ENCODE measurements around the gene INPP4B. TPM values are rescaled to one million over a fixed set of nuclear protein-coding genes. Genes with fewer than 3 reads are reported as not detected.

The INPP4B gene
- polyA plus RNA-seq, 6 donors from 2014 or later, result 0.13 to 0.39 (median 0.16) TPM; not detected in 1

DNA sequence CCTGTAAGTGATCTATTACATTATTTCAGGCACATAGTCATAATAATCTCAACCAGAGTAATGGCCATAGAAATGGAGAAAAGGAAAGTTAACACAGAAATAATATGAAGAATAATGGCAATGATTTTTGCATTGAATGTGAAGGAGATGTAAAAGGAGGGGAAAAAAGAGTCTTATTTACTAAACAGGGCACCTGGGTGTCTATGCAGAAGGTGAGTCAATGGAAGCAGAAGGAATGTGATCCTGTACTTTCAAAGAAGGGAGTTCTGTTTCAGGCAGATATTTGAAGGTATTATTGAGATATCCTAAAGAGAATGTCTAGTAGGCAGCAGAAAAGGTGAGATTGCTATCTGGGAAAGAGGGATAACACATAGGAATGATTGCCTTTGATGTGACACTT lies 279.9 kb downstream of the INPP4B start:
- DNase-seq (no peak), ATAC-seq (ENCODE audit: low read depth in 2 of 2) (no peak)
- Mint-ChIP-seq H3K9me3 (no peaks in the 10 kb centered on the region), H3K27me3 (no peaks in the 10 kb centered on the region), H3K4me3 (no peak overlapping the region), H3K36me3 (no peaks in the 10 kb centered on the region), H3K4me1 (no peaks in the 10 kb centered on the region), H3K27ac (no peak overlapping the region)

DNA sequence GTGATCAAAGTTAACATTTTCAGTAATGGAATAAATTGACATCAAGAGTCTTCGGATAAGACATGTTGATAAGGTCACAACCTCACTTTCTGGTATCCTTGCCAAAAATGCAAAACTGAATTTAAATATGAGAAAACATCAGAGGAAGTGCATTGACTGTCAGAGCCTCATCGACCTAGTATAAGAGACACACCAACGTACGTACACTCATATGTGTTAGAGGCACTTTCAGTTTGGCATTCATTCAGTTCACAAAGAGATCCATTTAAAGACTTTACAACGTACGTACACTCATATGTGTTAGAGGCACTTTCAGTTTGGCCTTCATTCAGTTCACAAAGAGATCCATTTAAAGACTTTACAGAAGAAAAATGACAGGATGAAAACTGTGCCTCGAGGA lies 280.3 kb downstream of the INPP4B start:
- no peaks in the 10 kb centered on the region for H3K36me3 Mint-ChIP-seq
- no peak overlapping the region for H3K27ac Mint-ChIP-seq
- no peak overlapping the region for H3K4me3 Mint-ChIP-seq
- H3K27me3 Mint-ChIP-seq, result no peaks in the 10 kb centered on the region
- H3K4me1 Mint-ChIP-seq, result no peaks in the 10 kb centered on the region
- H3K9me3 Mint-ChIP-seq, result no peaks in the 10 kb centered on the region
- ATAC-seq (ENCODE audit: low read depth in 2 of 2), result no peak
- DNase-seq, result no peak

DNA sequence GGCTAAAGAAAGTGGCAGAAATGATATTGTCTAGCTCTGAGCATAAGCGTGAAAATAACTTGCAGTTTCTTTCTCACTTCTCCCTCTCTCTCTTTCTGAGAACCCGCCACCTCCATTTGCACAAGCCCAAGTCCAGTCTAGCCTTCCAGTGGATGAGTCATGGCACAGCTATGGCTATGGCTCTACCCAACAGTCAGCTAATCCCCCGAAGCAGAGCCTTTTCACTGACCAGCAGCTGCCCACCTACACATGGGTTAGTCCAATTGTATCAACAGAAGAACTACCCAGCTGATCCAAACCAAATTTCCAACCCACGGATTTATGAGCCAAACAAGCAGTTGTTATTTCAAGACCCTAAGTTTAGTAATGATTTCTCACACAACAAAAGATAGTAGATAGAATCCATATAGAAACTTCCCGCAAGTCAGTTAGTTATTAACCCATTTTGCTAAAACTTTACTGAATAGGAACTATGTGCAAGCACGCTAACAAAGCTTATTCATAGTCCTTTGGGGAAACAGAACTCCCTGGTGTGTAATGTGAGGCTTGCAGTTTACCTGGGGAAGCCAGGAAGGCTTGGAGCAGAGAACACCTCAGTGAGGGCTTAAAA lies 282.3 kb downstream of the INPP4B start:
- no peaks in the 10 kb centered on the region for H3K9me3 Mint-ChIP-seq
- no peaks in the 10 kb centered on the region for H3K36me3 Mint-ChIP-seq
- H3K4me1 Mint-ChIP-seq, result no peaks in the 10 kb centered on the region
- ATAC-seq (ENCODE audit: low read depth in 2 of 2), result no peak
- H3K4me3 Mint-ChIP-seq, result peak overlapping the region in 1 of 8 donors; percentile 74
- H3K27me3 Mint-ChIP-seq, result no peaks in the 10 kb centered on the region
- peak overlapping the region in 1 of 6 donors; percentile 33 for H3K27ac Mint-ChIP-seq
- no peak for DNase-seq

DNA sequence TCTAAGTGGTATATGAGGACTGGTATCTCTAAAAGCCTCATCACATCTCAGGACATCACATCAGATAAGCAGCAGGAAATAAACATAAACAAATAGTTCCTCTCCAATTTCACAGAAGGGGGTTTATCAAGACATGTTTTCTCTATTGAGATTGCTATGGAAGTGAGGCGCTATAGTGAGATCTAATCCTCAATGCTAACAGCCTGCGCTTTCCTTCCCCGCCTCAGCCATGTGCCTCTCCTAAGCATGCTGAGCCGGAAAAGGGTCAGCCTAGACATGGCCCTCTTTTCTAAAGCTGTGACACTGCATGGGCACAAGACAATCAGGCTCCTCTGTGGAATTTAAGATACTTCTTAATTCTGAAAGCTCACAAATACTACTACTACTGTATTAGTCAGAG lies 286.1 kb downstream of the INPP4B start:
- no peak overlapping the region for H3K27ac Mint-ChIP-seq
- H3K9me3 Mint-ChIP-seq, result no peaks in the 10 kb centered on the region
- no peaks in the 10 kb centered on the region for H3K36me3 Mint-ChIP-seq
- ATAC-seq (ENCODE audit: low read depth in 2 of 2) (no peak), DNase-seq (no peak)
- no peak overlapping the region for H3K4me3 Mint-ChIP-seq
- no peaks in the 10 kb centered on the region for H3K27me3 Mint-ChIP-seq
- no peaks in the 10 kb centered on the region for H3K4me1 Mint-ChIP-seq

DNA sequence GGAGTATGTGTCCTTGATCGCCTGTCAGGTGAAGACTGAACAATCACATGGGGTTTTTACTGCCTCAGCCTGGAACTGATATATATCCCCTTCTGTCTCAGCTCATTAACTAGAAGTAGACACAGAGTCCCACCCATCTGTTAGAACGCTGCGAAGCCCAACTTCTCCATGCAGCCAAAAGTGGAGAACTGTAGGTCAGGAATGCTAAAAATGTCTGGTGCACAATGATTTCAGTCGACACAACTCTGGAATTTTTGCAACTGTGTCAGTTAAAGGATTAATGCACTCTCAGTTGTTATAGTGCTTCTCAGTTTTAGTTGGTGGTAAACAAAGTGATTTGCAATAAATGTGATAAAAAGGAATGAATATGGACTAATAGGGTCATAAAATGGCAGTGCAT lies 287.2 kb downstream of the INPP4B start:
- Mint-ChIP-seq H3K36me3 (no peaks in the 10 kb centered on the region), H3K9me3 (no peaks in the 10 kb centered on the region), H3K27ac (no peak overlapping the region), H3K4me1 (no peaks in the 10 kb centered on the region), H3K27me3 (no peaks in the 10 kb centered on the region), H3K4me3 (no peak overlapping the region)
- ATAC-seq (ENCODE audit: low read depth in 2 of 2) (no peak), DNase-seq (no peak)

DNA sequence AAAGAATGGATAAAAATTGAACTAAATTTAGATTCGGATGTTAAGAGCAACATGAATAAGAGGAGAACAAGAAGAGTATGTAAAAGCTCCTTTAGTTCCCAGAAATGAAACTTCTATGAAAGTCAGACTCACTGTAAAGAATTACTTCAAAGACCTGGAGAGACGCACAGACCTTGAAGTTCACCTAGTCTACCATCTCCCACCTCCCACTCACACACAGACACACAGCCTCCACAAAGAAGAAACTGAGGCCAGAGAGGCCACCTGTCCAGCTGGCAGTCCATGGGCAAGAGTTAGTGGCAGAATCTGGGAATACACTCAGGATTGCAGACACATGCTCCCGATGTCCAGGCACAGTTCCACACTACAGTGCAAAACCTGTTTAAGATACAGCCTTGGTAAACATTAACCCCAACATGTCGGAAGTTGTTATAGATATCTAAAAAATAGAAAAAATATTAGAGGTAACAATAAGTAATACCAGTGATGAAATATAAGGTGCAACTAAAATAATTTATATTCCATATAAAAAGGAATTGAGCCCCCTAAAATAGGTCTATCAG lies 288.8 kb downstream of the INPP4B start:
- ATAC-seq (ENCODE audit: low read depth in 2 of 2) (no peak), DNase-seq (no peak)
- no peak overlapping the region for H3K27ac Mint-ChIP-seq
- no peaks in the 10 kb centered on the region for H3K36me3 Mint-ChIP-seq
- no peaks in the 10 kb centered on the region for H3K27me3 Mint-ChIP-seq
- no peaks in the 10 kb centered on the region for H3K9me3 Mint-ChIP-seq
- no peaks in the 10 kb centered on the region for H3K4me1 Mint-ChIP-seq
- H3K4me3 Mint-ChIP-seq, result no peak overlapping the region

DNA sequence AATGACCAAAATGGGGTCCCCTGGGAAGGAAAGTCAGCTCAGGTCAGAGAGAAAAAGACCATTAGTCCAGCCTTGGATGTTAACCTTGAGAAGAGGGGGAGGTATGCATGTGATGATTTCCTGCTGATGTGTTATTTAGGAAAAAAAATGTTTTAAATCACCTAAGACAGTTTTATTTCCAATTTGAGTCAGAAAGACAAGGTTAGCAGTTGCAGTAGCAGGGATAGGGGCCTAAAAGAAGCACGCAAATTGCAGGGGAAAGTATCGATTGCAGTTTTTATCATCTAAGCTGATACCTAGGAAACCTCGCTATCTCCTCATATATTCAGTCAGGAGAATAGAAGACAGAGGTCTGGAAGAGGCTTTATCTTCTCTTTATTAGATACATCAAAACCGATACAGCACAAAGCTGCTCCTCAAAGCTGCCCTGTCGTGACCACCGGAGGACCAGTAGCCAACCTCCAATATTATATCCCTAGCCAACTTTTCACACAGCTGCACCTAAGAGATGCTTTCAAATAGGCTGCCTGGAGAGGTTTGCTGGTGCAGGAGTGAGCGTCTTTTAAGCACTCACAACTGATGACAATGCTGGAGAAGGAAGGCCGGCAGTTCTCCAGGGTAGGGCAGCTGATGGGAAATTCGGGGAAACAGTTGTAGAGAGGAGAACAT lies 289.4 kb downstream of the INPP4B start:
- no peak for DNase-seq

DNA sequence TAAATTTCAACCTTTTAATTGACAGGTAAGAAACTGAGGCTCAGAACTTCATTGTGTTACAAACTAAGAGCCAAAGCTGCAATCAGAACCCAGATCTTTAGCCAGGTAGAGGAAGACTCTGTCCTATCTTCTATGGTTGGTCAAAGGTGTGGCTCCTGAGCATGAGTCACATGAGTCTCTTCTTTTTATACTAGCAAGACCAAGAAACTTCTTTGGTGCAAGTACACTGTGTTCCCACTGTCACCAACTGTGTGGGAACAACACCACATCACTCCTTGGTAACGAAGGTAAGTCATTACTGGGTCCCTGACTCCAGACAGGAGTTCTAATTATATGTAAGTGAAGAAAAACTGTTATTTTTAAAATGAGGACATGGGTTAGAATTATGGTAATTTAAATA lies 290.1 kb downstream of the INPP4B start:
- Mint-ChIP-seq H3K4me1 (no peaks in the 10 kb centered on the region), H3K27ac (no peak overlapping the region), H3K27me3 (no peaks in the 10 kb centered on the region), H3K36me3 (no peaks in the 10 kb centered on the region), H3K4me3 (no peak overlapping the region), H3K9me3 (no peaks in the 10 kb centered on the region)
- ATAC-seq (ENCODE audit: low read depth in 2 of 2), result no peak
- no peak for DNase-seq

More for the DNA sequence above, 289.4 kb downstream of the INPP4B start:
- no peaks in the 10 kb centered on the region for H3K27me3 Mint-ChIP-seq
- H3K4me1 Mint-ChIP-seq, result no peaks in the 10 kb centered on the region
- ATAC-seq (ENCODE audit: low read depth in 2 of 2), result no peak
- H3K9me3 Mint-ChIP-seq, result no peaks in the 10 kb centered on the region
- H3K36me3 Mint-ChIP-seq, result no peaks in the 10 kb centered on the region
- H3K27ac Mint-ChIP-seq, result no peak overlapping the region
- H3K4me3 Mint-ChIP-seq, result no peak overlapping the region

DNA sequence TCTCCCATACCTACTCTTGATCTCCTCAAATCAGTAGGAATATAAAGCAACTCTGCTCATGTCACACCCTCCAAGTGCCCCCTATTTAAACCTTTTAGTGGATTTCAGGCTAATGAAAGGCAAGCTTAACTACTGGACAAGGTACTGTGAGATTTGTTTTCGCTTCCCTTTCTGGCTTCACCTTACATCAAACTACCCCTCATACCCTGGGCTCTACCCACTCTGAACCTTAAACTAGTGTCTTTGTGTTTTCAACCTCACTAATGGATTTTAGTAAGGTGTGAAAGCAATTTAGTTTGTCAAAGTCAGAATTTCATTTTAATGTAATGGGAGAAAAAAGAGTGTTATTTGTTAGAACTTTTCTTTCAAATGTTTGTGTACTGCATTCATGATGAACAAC lies 291.7 kb downstream of the INPP4B start:
- no peak for DNase-seq
- no peak overlapping the region for H3K4me3 Mint-ChIP-seq
- H3K4me1 Mint-ChIP-seq, result no peaks in the 10 kb centered on the region
- H3K27me3 Mint-ChIP-seq, result no peaks in the 10 kb centered on the region
- H3K27ac Mint-ChIP-seq, result no peak overlapping the region
- no peak for ATAC-seq (ENCODE audit: low read depth in 2 of 2)
- no peaks in the 10 kb centered on the region for H3K9me3 Mint-ChIP-seq
- no peaks in the 10 kb centered on the region for H3K36me3 Mint-ChIP-seq

DNA sequence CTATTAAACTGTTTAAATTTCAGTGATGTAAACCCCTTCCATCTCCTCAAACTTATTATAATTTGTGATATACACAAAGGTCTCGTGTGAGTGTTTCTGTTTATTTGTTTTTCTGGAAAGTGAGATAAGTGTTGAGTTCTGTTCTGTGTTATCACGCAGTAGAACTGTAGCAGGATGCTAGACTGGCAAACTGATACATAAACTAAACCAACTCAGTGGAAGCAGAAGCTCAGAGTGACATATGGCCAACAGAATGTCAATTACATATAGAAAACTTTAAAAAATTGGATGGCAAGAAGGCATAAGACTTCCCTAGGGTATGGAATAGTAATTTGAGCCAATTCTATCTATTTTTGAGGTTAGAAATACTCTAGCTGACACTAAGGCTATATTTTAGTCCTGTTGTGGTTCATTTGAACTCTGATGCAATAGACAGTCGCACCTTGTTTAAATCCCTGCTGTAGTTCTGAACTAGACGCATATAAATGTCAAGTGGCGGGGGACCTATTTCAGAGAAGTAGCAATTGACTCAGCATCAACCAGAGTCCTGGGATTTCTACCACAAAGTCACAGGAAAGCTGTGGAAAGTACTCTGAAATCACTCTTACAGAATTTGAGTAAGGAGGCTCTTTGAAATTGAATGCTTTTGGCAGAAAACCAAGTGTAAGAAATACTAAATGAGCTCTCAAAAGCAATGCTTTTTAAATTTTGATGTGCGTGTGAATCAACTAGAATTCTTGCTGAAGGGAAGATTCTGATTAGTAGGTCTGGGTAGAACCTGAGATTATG lies 294.4 kb downstream of the INPP4B start:
- H3K4me1 Mint-ChIP-seq, result no peaks in the 10 kb centered on the region
- H3K4me3 Mint-ChIP-seq, result no peak overlapping the region

DNA sequence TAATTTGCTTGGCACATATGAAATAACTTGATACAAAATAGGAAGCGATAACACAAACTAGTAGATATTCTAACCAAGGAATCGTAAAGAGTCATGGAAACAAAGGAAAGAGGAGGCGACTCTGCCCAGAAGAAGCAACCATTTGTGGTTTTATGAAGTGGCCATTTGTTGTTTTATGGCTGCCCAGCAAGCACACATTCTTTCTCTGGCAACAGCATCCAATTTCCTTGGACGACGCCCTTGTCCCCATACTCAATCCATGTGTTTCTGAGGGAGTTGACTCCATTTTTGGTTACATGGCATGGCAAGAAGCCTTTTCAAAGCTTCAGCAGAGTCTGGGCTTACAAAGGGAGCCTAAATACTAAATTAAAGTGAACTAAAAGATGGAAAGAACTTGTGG lies 295.1 kb downstream of the INPP4B start:
- H3K27me3 Mint-ChIP-seq, result no peaks in the 10 kb centered on the region
- no peaks in the 10 kb centered on the region for H3K36me3 Mint-ChIP-seq
- no peaks in the 10 kb centered on the region for H3K4me1 Mint-ChIP-seq
- no peak overlapping the region for H3K4me3 Mint-ChIP-seq
- ATAC-seq (ENCODE audit: low read depth in 2 of 2) (no peak), DNase-seq (no peak)
- peaks cover 0 to 4% (median 0%) of the 10 kb centered on the region in 7 donors for H3K9me3 Mint-ChIP-seq
- no peak overlapping the region for H3K27ac Mint-ChIP-seq

More for the DNA sequence above, 294.4 kb downstream of the INPP4B start:
- no peaks in the 10 kb centered on the region for H3K9me3 Mint-ChIP-seq
- H3K36me3 Mint-ChIP-seq, result no peaks in the 10 kb centered on the region
- ATAC-seq (ENCODE audit: low read depth in 2 of 2) (no peak), DNase-seq (no peak)
- H3K27me3 Mint-ChIP-seq, result no peaks in the 10 kb centered on the region
- no peak overlapping the region for H3K27ac Mint-ChIP-seq

DNA sequence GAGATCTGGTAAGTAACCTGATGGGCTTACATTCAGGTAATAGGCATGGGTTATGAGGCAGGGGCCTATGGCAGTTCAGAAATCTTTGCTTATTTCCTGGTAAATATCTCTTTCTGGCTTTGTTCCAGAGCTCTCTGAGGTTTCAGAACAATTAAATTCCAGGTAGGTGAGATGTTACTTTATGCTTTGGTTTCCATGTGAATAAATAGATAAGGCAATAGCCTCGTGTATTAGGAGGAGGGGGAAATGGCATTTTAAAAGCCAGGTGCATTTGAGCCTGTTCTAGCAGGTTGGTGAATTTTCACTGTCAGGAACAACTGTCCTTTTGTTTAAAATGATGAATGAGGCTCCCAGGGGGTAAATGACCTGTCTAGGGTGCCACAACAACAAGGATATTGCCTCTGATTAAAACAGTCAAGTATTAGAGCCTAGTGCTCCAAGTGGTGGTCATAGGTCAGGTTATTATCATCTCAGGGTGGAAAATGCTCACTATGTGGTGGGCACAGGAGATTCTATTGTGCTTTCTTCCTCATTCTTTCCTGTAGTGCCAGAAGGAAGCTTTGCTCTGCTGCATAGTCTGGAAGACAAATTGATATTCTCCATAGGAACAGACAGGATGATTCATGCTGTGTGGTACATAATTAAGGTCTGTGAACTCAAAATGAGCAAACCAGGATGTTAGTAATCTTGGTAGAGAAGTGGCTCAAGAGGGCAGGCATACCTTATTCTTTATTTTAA lies 296.2 kb downstream of the INPP4B start:
- H3K27ac Mint-ChIP-seq, result no peak overlapping the region
- no peaks in the 10 kb centered on the region for H3K27me3 Mint-ChIP-seq
- DNase-seq (no peak), ATAC-seq (ENCODE audit: low read depth in 2 of 2) (no peak)
- H3K9me3 Mint-ChIP-seq, result peaks cover 0 to 5% (median 0%) of the 10 kb centered on the region in 7 donors
- no peaks in the 10 kb centered on the region for H3K4me1 Mint-ChIP-seq
- no peaks in the 10 kb centered on the region for H3K36me3 Mint-ChIP-seq
- H3K4me3 Mint-ChIP-seq, result no peak overlapping the region

DNA sequence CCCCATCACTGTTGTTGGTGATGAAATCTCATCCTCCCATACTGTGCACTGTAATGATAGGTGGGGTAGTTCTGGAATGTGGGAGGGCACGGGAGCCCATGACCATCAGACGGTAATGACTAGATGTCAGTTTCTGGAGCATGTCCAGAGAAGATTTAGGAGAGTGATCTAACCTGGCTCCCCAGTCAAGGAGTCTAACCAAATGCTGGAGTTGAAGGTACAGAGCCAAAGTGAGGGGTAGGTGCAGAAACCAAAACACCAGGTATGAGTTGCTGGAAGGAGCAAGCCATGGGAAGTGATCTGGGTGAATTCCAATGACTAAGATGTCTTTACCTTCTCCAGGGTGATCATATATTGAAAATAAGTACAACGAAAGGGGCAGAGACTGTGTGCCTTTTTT lies 296.9 kb downstream of the INPP4B start:
- H3K27me3 Mint-ChIP-seq, result no peaks in the 10 kb centered on the region
- no peak for DNase-seq
- H3K27ac Mint-ChIP-seq, result no peak overlapping the region
- no peaks in the 10 kb centered on the region for H3K4me1 Mint-ChIP-seq
- H3K4me3 Mint-ChIP-seq, result no peak overlapping the region
- H3K9me3 Mint-ChIP-seq, result peaks cover 0 to 5% (median 0%) of the 10 kb centered on the region in 7 donors
- ATAC-seq (ENCODE audit: low read depth in 2 of 2), result no peak
- no peaks in the 10 kb centered on the region for H3K36me3 Mint-ChIP-seq
